ENCODE data around the gene SPEF1. TPM values are rescaled to one million over a fixed set of nuclear protein-coding genes. Genes with fewer than 3 reads are reported as not detected.

Gene SPEF1
- polyA plus RNA-seq, 3 donors: 0.09 TPM; not detected in 2

DNA sequence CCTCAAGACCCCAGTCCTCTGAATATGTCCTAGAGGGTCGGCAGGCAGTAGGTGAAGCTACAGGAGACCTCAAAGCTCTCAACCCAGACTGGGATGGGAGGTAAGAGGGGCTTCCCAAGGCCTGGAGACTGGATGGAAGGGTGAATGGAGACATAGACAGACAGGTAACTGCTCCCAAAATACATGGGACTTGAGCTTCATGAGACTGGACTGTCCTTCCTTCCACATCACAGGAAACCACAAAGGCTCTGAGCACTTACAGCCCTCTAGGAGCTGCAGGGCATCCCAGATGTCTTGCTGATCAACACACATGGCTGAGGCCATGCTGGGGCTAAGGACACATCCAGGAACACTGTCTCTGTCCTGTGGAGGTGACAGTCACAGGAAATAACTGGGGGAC, 37.2 kb downstream of the SPEF1 start:
- DNase-seq: no peak
- Histone ChIP-seq H4K20me1 (ENCODE audit: insufficient read depth, low read length) (no peaks in the 10 kb centered on the region), H3K4me2 (replicated peaks; ENCODE audit: extremely low read depth, low read length, poor library complexity, severe bottlenecking) (no peak overlapping the region), H3K79me2 (ENCODE audit: insufficient read depth, low read length) (no peaks in the 10 kb centered on the region), H3K4me3 (replicated peaks in 1 of 3; ENCODE audit: low read depth in 2 of 3, low read length in 3 of 3) (no peak overlapping the region), H3K9ac (ENCODE audit: insufficient read depth, low read length, poor library complexity, severe bottlenecking) (no peak overlapping the region), H3K27ac (ENCODE audit: low read depth in 1 of 2, low read length in 2 of 2) (no peak overlapping the region), H3K9me3 (replicated peaks in 1 of 2; ENCODE audit: control insufficient read depth in 1 of 2, insufficient read depth in 1 of 2, low read length in 2 of 2) (no peaks in the 10 kb centered on the region), H3K4me1 (ENCODE audit: control insufficient read depth in 1 of 2, insufficient read depth in 2 of 2, low read length in 2 of 2) (peaks cover 6 to 13% of the 10 kb centered on the region in 2 donors), H3K27me3 (ENCODE audit: control insufficient read depth in 2 of 2, insufficient read depth in 2 of 2, low read length in 2 of 2) (no peaks in the 10 kb centered on the region), H2AFZ (ENCODE audit: insufficient read depth, low read depth, low read length, poor library complexity, severe bottlenecking) (peak overlapping the region; percentile 41), H3K36me3 (replicated peaks in 1 of 2; ENCODE audit: control insufficient read depth in 1 of 2, insufficient read depth in 2 of 2, low read length in 2 of 2) (no peaks in the 10 kb centered on the region)
- intact Hi-C loops (cut with micrococcal nuclease): no loop called here
- H3K4me1 Mint-ChIP-seq: peaks cover 9% of the 10 kb centered on the region
- WGBS (ENCODE audit: insufficient coverage): no CpG with 5 or more reads among the region's 1 CpG
- H3K36me3 Mint-ChIP-seq: no peaks in the 10 kb centered on the region
- peaks cover 0 to 3% (median 0%) of the 10 kb centered on the region in 7 donors for H3K9me3 Mint-ChIP-seq
- H3K27ac Mint-ChIP-seq: no peak overlapping the region
- H3K27me3 Mint-ChIP-seq (ENCODE audit: low read depth in 3 of 3): peaks cover 8 to 29% (median 23%) of the 10 kb centered on the region in 3 donors
- H3K4me3 Mint-ChIP-seq: peak overlapping the region in 1 of 2 donors; percentile 82
- TF ChIP-seq, protein P1, sequence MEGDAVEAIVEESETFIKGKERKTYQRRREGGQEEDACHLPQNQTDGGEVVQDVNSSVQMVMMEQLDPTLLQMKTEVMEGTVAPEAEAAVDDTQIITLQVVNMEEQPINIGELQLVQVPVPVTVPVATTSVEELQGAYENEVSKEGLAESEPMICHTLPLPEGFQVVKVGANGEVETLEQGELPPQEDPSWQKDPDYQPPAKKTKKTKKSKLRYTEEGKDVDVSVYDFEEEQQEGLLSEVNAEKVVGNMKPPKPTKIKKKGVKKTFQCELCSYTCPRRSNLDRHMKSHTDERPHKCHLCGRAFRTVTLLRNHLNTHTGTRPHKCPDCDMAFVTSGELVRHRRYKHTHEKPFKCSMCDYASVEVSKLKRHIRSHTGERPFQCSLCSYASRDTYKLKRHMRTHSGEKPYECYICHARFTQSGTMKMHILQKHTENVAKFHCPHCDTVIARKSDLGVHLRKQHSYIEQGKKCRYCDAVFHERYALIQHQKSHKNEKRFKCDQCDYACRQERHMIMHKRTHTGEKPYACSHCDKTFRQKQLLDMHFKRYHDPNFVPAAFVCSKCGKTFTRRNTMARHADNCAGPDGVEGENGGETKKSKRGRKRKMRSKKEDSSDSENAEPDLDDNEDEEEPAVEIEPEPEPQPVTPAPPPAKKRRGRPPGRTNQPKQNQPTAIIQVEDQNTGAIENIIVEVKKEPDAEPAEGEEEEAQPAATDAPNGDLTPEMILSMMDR (IDR thresholded peaks at IDR 0.05): no peak

DNA sequence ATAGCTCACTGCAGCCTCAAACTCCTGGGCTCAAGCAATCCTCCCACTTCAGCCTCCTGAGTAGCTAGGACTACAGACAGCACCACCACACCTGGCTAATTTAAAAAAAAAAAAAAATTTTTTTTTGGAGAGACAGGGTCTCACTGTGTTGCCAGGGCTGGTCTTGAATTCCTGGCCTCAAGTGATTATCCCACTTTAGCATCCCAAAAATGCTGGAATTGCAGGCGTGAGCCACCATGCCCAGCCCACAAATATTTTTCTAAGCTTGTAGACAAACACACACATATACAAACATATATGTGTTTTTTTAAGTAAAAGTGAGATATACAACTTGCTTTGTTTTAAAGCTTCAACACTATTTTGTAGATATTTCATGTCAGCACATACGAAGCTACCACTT, 38.0 kb downstream of the SPEF1 start:
- Mint-ChIP-seq H3K9me3 (peaks cover 0 to 3% (median 0%) of the 10 kb centered on the region in 7 donors), H3K36me3 (no peaks in the 10 kb centered on the region), H3K27ac (no peak overlapping the region), H3K4me1 (peaks cover 9% of the 10 kb centered on the region), H3K4me3 (no peak overlapping the region), H3K27me3 (ENCODE audit: low read depth in 3 of 3) (peaks cover 6 to 28% (median 23%) of the 10 kb centered on the region in 3 donors)
- H4K20me1 ChIP-seq (ENCODE audit: insufficient read depth, low read length): no peaks in the 10 kb centered on the region
- no peak overlapping the region for H3K9ac ChIP-seq (ENCODE audit: insufficient read depth, low read length, poor library complexity, severe bottlenecking)
- WGBS (ENCODE audit: insufficient coverage): no CpG with 5 or more reads among the region's 2 CpGs
- no peak overlapping the region for H3K4me3 ChIP-seq (replicated peaks in 1 of 3; ENCODE audit: low read depth in 2 of 3, low read length in 3 of 3)
- no peak overlapping the region for H3K4me2 ChIP-seq (replicated peaks; ENCODE audit: extremely low read depth, low read length, poor library complexity, severe bottlenecking)
- H3K36me3 ChIP-seq (replicated peaks in 1 of 2; ENCODE audit: control insufficient read depth in 1 of 2, insufficient read depth in 2 of 2, low read length in 2 of 2): no peaks in the 10 kb centered on the region
- TF ChIP-seq, protein P1 (IDR thresholded peaks at IDR 0.05): no peak
- H3K27me3 ChIP-seq (ENCODE audit: control insufficient read depth in 2 of 2, insufficient read depth in 2 of 2, low read length in 2 of 2): no peaks in the 10 kb centered on the region
- no peak for DNase-seq
- H2AFZ ChIP-seq (ENCODE audit: insufficient read depth, low read depth, low read length, poor library complexity, severe bottlenecking): no peak overlapping the region
- intact Hi-C loops (cut with micrococcal nuclease): no loop called here
- peaks cover 6 to 13% of the 10 kb centered on the region in 2 donors for H3K4me1 ChIP-seq (ENCODE audit: control insufficient read depth in 1 of 2, insufficient read depth in 2 of 2, low read length in 2 of 2)
- no peaks in the 10 kb centered on the region for H3K9me3 ChIP-seq (replicated peaks in 1 of 2; ENCODE audit: control insufficient read depth in 1 of 2, insufficient read depth in 1 of 2, low read length in 2 of 2)
- H3K27ac ChIP-seq (ENCODE audit: low read depth in 1 of 2, low read length in 2 of 2): no peak overlapping the region
- no peaks in the 10 kb centered on the region for H3K79me2 ChIP-seq (ENCODE audit: insufficient read depth, low read length)
